Thymus (tissue), 11 donors: ENCODE results near the gene SERPINE3. TPM values are rescaled to one million over a fixed set of nuclear protein-coding genes. Genes with fewer than 3 reads are reported as not detected.

Experiments used
- DNase-seq, 9 donors: peaks; one replicate each; pipeline ENCODE4 v3.0.0-alpha.2; 2013; ENCODE audit warnings: low spot score in 9 of 9, low read depth in 6 of 9, missing footprints in 1 of 9
- H3K27ac ChIP-seq, 2 donors: one replicate each; pipeline ENCODE4 v1.5.1; 2013; ENCODE audit warnings: control low read depth in 1 of 2, low read depth in 1 of 2, low read length in 1 of 2, mild to moderate bottlenecking in 1 of 2, moderate library complexity in 1 of 2
- H3K27me3 ChIP-seq, 2 donors: one replicate each; pipeline ENCODE4 v1.5.1; 2013; ENCODE audit warnings: low read length in 1 of 2; ENCODE audit not compliant: control insufficient read depth in 2 of 2, insufficient read depth in 1 of 2
- H3K36me3 ChIP-seq, 2 donors: one replicate each; pipeline ENCODE4 v1.5.1; 2013; ENCODE audit warnings: low read length in 1 of 2, mild to moderate bottlenecking in 1 of 2, moderate library complexity in 1 of 2; ENCODE audit not compliant: control insufficient read depth in 2 of 2, insufficient read depth in 2 of 2
- H3K4me1 ChIP-seq, 2 donors: one replicate each; pipeline ENCODE4 v1.5.1; 2013; ENCODE audit warnings: low read length in 2 of 2; ENCODE audit not compliant: control insufficient read depth in 2 of 2, insufficient read depth in 2 of 2
- H3K4me3 ChIP-seq, 2 donors: one replicate each; pipeline ENCODE4 v1.5.1; 2013; ENCODE audit warnings: low read length in 2 of 2, control low read depth in 1 of 2, mild to moderate bottlenecking in 1 of 2
- H3K9me3 ChIP-seq, 2 donors: one replicate each; pipeline ENCODE4 v1.5.1; 2013; ENCODE audit warnings: low read length in 1 of 2, mild to moderate bottlenecking in 1 of 2; ENCODE audit not compliant: control insufficient read depth in 2 of 2, insufficient read depth in 1 of 2
- WGBS: extraction: QIAGEN DNeasy Blood & Tissue Kit; methylation state at CpG from one replicate; pipeline ENCODE4 v1.1.7; 2013; 5-methylcytosine and 5-hydroxymethylcytosine counted together
- polyA plus RNA-seq: library from polyadenylated mRNA; stranded (reverse); fragments of 200-250 nt; gene quantifications from one replicate; pipeline ENCODE4 v1.2.3, GENCODE V29; 2013
- total RNA-seq: library from RNA; stranded (reverse); fragments of 120-200 nt; gene quantifications from one replicate; pipeline ENCODE4 v1.2.4, GENCODE V29; 2013
- donor health status: healthy.

The SERPINE3 gene
- total and polyA plus RNA-seq, 2 donors, result 0.05 to 0.16 TPM

- no peak overlapping the region for H3K4me3 ChIP-seq
- H3K27ac ChIP-seq, result no peak overlapping the region
- 42% methylated on average over 3 of the region's 3 CpGs for WGBS
- no peaks in the 10 kb centered on the region for H3K9me3 ChIP-seq
- H3K4me1 ChIP-seq, result no peaks in the 10 kb centered on the region
- DNase-seq, result no peak
- H3K36me3 ChIP-seq, result peaks cover 3 to 52% of the 10 kb centered on the region in 2 donors
- no peaks in the 10 kb centered on the region for H3K27me3 ChIP-seq
These were observed 25.0 kb downstream of the SERPINE3 start for GRCh38 chr13:51364404-51365008.

DNA sequence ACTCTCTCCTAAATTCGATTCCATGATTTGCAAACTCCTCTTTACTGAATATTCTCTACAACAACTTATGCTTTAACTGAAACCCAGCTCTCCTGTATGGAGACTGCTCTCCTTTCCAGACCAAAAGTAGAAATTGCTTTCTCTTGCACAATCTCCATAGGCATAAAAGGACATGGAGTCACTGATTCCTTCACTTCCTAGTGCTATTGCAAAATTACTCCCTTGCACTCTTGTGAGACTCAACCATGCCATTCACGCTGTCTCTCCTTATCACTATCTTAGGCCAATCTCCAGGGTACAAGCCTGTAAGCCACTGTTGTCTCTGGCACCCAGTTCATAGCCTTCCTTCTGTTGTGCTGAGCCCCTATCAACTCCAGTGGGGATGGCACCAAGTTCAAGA, 30.6 kb downstream of the SERPINE3 start:
- WGBS, result 97% methylated on average over 2 of the region's 2 CpGs
- Histone ChIP-seq H3K36me3 (peaks cover 15 to 61% of the 10 kb centered on the region in 2 donors), H3K27ac (no peak overlapping the region), H3K4me3 (no peak overlapping the region), H3K9me3 (no peaks in the 10 kb centered on the region), H3K27me3 (no peaks in the 10 kb centered on the region), H3K4me1 (no peaks in the 10 kb centered on the region)
- DNase-seq, result no peak

- 96% methylated on average over 2 of the region's 2 CpGs for WGBS
- H3K36me3 ChIP-seq, result peaks cover 16 to 68% of the 10 kb centered on the region in 2 donors
- no peak for DNase-seq
These were observed 31.3 kb downstream of the SERPINE3 start for GRCh38 chr13:51370811-51371210.

GRCh38 chr13:51371768-51372399, 32.4 kb downstream of the SERPINE3 start:
- Histone ChIP-seq H3K4me3 (no peak overlapping the region), H3K36me3 (peaks cover 16 to 64% of the 10 kb centered on the region in 2 donors)
- 97% methylated on average over 6 of the region's 6 CpGs for WGBS

More at GRCh38 chr13:51370811-51371210, 31.3 kb downstream of the SERPINE3 start:
- H3K27ac ChIP-seq, result no peak overlapping the region
- no peak overlapping the region for H3K4me3 ChIP-seq
- no peaks in the 10 kb centered on the region for H3K27me3 ChIP-seq
- no peaks in the 10 kb centered on the region for H3K9me3 ChIP-seq
- H3K4me1 ChIP-seq, result no peaks in the 10 kb centered on the region

GRCh38 chr13:51373451-51373850, 34.0 kb downstream of the SERPINE3 start:
- WGBS, result 99% methylated on average over 2 of the region's 2 CpGs
- no peak overlapping the region for H3K27ac ChIP-seq
- DNase-seq, result no peak
- H3K27me3 ChIP-seq, result no peaks in the 10 kb centered on the region
- H3K9me3 ChIP-seq, result no peaks in the 10 kb centered on the region
- H3K36me3 ChIP-seq, result peaks cover 16 to 63% of the 10 kb centered on the region in 2 donors
- H3K4me1 ChIP-seq, result no peaks in the 10 kb centered on the region
- H3K4me3 ChIP-seq, result no peak overlapping the region

More at GRCh38 chr13:51371768-51372399, 32.4 kb downstream of the SERPINE3 start:
- no peaks in the 10 kb centered on the region for H3K4me1 ChIP-seq
- no peaks in the 10 kb centered on the region for H3K27me3 ChIP-seq
- no peaks in the 10 kb centered on the region for H3K9me3 ChIP-seq
- H3K27ac ChIP-seq, result no peak overlapping the region
- DNase-seq, result no peak

DNA sequence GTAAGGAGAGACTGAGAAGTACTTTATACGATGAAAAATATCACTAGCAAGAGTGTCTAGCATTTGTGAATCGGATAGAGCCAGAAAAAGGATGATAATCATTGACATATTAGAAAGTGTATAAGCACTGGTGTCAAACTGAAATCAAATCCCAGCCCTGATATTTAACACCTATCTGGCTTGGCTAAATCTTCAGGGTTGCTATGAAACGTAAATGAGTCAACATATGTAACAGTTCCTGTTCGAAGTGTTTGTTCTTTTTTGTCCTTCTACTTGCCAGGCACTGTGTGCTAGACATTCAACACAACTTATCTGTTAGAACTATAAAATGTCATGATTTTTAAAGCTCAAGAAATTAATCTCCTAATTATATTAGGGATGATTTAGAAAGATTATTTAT, 40.8 kb downstream of the SERPINE3 start:
- peaks cover 5 to 32% of the 10 kb centered on the region in 2 donors for H3K36me3 ChIP-seq
- 95% methylated on average over 4 of the region's 4 CpGs for WGBS
- no peak for DNase-seq
- H3K27ac ChIP-seq, result no peak overlapping the region
- H3K4me3 ChIP-seq, result no peak overlapping the region
- no peaks in the 10 kb centered on the region for H3K27me3 ChIP-seq
- H3K9me3 ChIP-seq, result no peaks in the 10 kb centered on the region
- no peaks in the 10 kb centered on the region for H3K4me1 ChIP-seq

DNA sequence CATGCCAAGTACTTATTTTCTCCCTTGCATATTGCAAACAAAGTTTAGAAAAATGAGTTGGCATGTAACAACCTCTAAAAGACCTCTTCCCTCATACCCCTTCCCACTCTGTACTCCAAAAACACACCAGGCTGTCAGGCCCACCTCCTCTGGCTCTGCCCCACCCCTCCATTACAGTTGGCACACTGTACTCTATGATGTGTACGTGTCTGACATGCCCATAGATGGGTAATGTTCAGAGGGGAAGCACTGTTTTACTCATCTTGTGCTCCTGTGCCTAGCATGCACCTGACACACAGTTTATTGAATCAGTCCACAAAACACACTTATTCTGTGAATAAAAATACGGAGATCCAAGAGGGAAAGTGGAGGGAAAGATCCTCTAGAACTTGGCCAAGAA, 45.6 kb downstream of the SERPINE3 start:
- Histone ChIP-seq H3K9me3 (no peaks in the 10 kb centered on the region), H3K36me3 (peaks cover 5 to 13% of the 10 kb centered on the region in 2 donors), H3K27me3 (no peaks in the 10 kb centered on the region), H3K27ac (no peak overlapping the region), H3K4me1 (no peaks in the 10 kb centered on the region), H3K4me3 (no peak overlapping the region)
- 95% methylated on average over 2 of the region's 2 CpGs for whole genome bisulfite sequencing
- DNase-seq, result no peak

DNA sequence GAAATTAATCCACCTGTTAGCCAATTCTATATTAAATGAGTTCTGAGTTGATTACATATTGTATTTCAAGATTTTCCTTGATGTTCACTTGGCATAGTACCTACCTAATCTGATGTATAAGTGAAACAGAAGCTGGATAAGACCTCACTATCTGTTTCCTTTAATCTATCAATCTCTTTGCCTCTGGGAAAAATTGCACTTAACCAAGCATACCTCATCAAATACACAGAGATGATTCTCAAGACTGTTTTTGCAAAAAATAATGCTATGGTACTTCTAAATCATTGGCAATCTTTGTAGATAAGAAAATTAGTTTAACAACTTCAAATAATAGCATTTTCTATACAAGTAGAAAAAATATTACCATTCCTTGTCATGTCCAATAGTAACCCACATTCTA, 55.2 kb downstream of the SERPINE3 start:
- Histone ChIP-seq H3K27ac (no peak overlapping the region), H3K4me1 (peaks cover 0 to 2% of the 10 kb centered on the region in 2 donors), H3K27me3 (no peaks in the 10 kb centered on the region), H3K4me3 (no peak overlapping the region), H3K36me3 (no peaks in the 10 kb centered on the region), H3K9me3 (no peaks in the 10 kb centered on the region)
- DNase-seq, result no peak

DNA sequence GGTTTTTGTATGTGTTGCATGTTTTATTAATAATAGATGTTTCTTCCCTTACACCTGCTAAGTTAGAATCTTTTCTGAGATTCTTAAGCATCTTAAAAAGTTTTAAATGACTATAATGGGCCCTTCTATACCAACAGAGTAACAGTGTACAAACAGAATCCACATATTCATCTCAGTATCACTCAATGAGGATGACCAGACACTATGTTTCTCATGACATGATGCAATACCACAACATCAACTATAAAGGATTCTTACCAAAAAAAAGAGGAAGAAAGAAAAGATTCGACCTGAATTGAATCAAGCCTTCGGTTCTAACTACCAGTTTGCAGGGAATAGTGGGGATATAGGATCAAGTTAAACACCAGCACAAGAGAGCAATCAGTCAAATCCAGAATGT, 56.9 kb downstream of the SERPINE3 start:
- no peak overlapping the region for H3K4me3 ChIP-seq
- no peak overlapping the region for H3K27ac ChIP-seq
- no peaks in the 10 kb centered on the region for H3K27me3 ChIP-seq
- no peaks in the 10 kb centered on the region for H3K36me3 ChIP-seq
- H3K4me1 ChIP-seq, result peaks cover 0 to 2% of the 10 kb centered on the region in 2 donors
- H3K9me3 ChIP-seq, result no peaks in the 10 kb centered on the region
- WGBS, result 18% methylated on average over 2 of the region's 2 CpGs
- DNase-seq, result no peak
